Measurements from ENCODE around the gene PBX1.

GRCh38 chr1:164695956-164696665 is 137.1 kb downstream of the PBX1 start:
- no peak for TF ChIP-seq STAT1 (IDR thresholded peaks at IDR 0.05; ENCODE audit: unreplicated experiment)
- no peak for TF ChIP-seq CTCF (conservative IDR thresholded peaks at IDR 0.05; ENCODE audit: low read depth in 2 of 2)
- no peak for TF ChIP-seq EZH2 (IDR thresholded peaks at IDR 0.05; ENCODE audit: low read depth, unreplicated experiment)
- TF ChIP-seq POLR2AphosphoS5 (IDR thresholded peaks at IDR 0.05; ENCODE audit: low read depth): no peak
- no peak for TF ChIP-seq ZNF114 (CRISPR knock-in tag; IDR thresholded peaks at IDR 0.05)
- TF ChIP-seq REST (IDR thresholded peaks at IDR 0.05; ENCODE audit: unreplicated experiment): no peak
- TF ChIP-seq EZH2phosphoT487 (IDR thresholded peaks at IDR 0.05; ENCODE audit: unreplicated experiment): no peak
- no peak for TF ChIP-seq ZNF331 (CRISPR knock-in tag; IDR thresholded peaks at IDR 0.05; ENCODE audit: low read depth)

All from GM23338 (cell line).